ENCODE results near the gene BRD1.

DNA sequence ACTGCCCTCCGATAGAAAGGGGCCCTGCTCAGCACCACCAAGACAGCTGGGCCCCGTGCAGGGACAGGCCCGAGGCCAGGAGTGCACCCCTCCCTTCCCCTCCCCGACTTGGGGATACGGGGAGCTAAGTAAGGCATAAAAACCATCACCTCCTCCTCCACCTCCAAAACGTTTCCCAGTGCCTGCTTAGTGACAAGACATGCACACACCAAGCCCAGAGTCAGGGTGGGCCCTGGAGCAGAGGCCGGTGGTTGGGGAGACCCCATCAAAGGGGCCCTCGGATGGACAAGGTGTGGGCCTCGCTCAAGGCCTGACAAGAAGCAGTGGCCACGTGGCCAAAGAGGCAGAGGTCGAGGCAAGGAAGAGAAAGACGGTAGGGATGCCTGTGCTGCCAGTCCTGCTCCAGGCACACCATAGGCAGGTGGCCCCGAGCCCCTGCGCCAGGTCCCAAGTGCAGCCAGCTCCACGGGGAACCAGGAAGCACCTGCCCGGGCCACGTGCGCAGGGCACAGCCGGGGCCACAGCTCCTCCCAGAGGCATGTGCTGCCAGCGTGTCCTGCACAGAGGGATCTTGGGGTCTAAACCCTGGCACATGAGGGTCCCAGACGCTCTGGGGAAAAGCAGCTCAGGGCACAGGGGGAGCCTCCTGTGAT is 53.0 kb downstream of the BRD1 start:
- TF ChIP-seq CTCF (IDR thresholded peaks at IDR 0.05), result no peak
- TF ChIP-seq EP300 (IDR thresholded peaks at IDR 0.05), result no peak
- TF ChIP-seq POLR2A (IDR thresholded peaks at IDR 0.05), result no peak
